Transverse colon (tissue), 3 donors: ENCODE data around the gene CFLAR.

Experiments used
- CTCF ChIP-seq, 5 experiments: fragments of 200-600 bp in 3 of 5; fragments of 450-650 bp in 2 of 5; sonication (generic) in 3 of 5; IDR thresholded peaks; 1 replicate in 2 of 5; 2 replicates in 3 of 5; pipeline ENCODE4 v1.5.1; 2016 to 2017; ENCODE audit warnings: antibody characterized with exemption in 5 of 5, inconsistent platforms in 3 of 5, mild to moderate bottlenecking in 2 of 5, moderate library complexity in 1 of 5
- POLR2A ChIP-seq: fragments of 450-650 bp; IDR thresholded peaks from one replicate; pipeline ENCODE4 v1.6.1; 2016; ENCODE audit warnings: antibody characterized with exemption, mild to moderate bottlenecking, moderate library complexity

DNA sequence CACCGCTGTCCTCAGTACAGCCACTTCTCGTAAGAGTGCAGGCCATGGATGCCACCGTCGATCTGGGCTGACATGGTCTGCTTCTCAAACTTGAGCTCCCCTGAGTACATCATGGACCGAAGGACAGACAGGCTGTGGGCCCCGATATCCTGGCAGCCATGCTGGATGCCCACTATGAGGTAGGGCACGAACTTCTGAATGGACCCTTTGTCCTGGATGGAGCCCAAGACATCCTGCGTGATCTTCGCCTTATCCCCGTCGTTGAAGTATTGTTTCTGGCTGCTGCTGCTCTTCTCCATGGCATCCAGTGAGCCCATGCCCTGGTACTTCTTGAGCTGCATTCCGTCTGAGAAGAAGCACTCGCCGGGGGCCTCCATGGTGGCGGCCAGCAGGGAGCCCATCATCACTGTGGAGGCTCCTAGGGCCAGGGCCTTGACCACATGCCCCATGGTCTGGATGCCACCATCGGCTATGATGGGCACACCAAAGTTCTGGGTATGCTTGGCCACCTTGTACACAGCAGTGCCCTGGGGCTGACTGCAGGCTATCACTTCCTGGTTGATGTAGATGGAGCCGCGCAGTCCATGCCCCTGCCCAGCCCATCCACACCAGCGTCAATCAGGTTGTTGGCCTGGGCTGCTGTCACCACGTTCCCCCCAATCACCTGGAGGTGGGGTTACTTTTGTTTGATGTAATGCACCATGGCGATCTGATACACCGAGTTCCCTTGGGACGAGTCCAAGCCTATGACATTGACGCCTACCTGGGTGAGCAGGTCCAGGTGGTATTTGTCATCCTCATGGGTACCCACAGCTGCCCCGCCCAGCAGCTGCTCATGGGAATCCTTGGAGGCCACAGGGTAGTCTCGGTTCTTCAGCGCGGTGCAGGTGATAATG, 21.8 kb downstream of the CFLAR start:
- TF ChIP-seq CTCF (IDR thresholded peaks at IDR 0.05) (no peak), POLR2A (no peak)
